K562 (cell line): Measurements from ENCODE around the gene ILDR1. TPM values are rescaled to one million over a fixed set of nuclear protein-coding genes. Genes with fewer than 3 reads are reported as not detected.

Experiments
- ATAC-seq: fragments of 200-7000 bp; cut with Tn5 transposase; 3 replicates; pipeline ENCODE4 v1.9.1; 2020; ENCODE audit warnings: moderate library complexity
- BruUV-seq: library from RNA; stranded (reverse); fragments of 400-500 nt; replicated peaks from 2 replicates; lab custom pipeline; 2021; lab: Mats Ljungman, UMichigan
- CTCF ChIA-PET: fragments of 300-600 bp; formaldehyde crosslinking; extraction: SDS; loops from one replicate; lab custom pipeline; 2021; ENCODE audit warnings: low intra/inter-chr PET ratio; lab: Yijun Ruan, JAX
- POLR2A ChIA-PET: fragments of 300-600, 350-650 bp; sonication (Branson Sonifier 250); formaldehyde crosslinking; extraction: SDS; loops from one replicate; lab custom pipeline; 2021; ENCODE audit warnings: antibody characterized with exemption, inconsistent platforms; lab: Yijun Ruan, JAX
- DNase-seq, 4 experiments: peaks; one replicate each; pipeline versions ENCODE4 v3.0.0 to v3.0.0-alpha.2; 2011 to 2018; ENCODE audit warnings: low spot score in 3 of 4, mixed read lengths in 3 of 4; ENCODE audit errors: extremely low read depth in 1 of 4
- FAIRE-seq: peaks from 2 replicates; lab custom pipeline; 2011; peaks lifted over from hg19 to GRCh38; lab: Jason Lieb, UNC
- H2AFZ ChIP-seq: 2 replicates; pipeline ENCODE4 v1.6.0; 2011; ENCODE audit warnings: low read depth, low read length, control low read depth, inconsistent platforms
- H3K27ac ChIP-seq: fragments of 200-600 bp; 3 replicates; pipeline ENCODE4 v1.8.0; 2011; ENCODE audit warnings: low read depth, mild to moderate bottlenecking, control low read depth, inconsistent platforms, low read length, moderate library complexity, mixed read lengths; ENCODE audit errors: extremely low read depth
- H3K27me3 ChIP-seq, 2 experiments: fragments of 300-600 bp in 1 of 2; 2 replicates in 1 of 2; 3 replicates in 1 of 2; pipeline versions ENCODE4 v1.6.0 to v1.8.0; 2011; ENCODE audit warnings: inconsistent platforms in 2 of 2, low read length in 2 of 2, mild to moderate bottlenecking in 1 of 2, mixed read lengths in 1 of 2, moderate library complexity in 1 of 2; ENCODE audit not compliant: control insufficient read depth in 2 of 2, insufficient read depth in 2 of 2
- H3K36me3 ChIP-seq: fragments of 300-600 bp; 3 replicates; pipeline ENCODE4 v1.8.0; 2011; ENCODE audit warnings: mild to moderate bottlenecking, low read length, inconsistent platforms; ENCODE audit not compliant: control insufficient read depth, insufficient read depth
- H3K4me1 ChIP-seq, 2 experiments: fragments of 200-600 bp in 1 of 2; replicated peaks in 1 of 2; 2 replicates in 1 of 2; 3 replicates in 1 of 2; pipeline versions ENCODE4 v1.5.1 to v1.8.0; 2011; ENCODE audit warnings: inconsistent platforms in 2 of 2, low read length in 2 of 2, mild to moderate bottlenecking in 1 of 2, mixed read lengths in 1 of 2, moderate library complexity in 1 of 2; ENCODE audit not compliant: control insufficient read depth in 2 of 2, insufficient read depth in 2 of 2
- H3K4me2 ChIP-seq: 2 replicates; pipeline ENCODE4 v1.6.1; 2011; ENCODE audit warnings: low read length, control low read depth, inconsistent platforms, mixed read lengths; ENCODE audit not compliant: insufficient read depth
- H3K4me3 ChIP-seq: fragments of 200-600 bp; sonication (generic), shearing (Covaris generic); 2 replicates; pipeline ENCODE4 v1.5.1; 2016; ENCODE audit warnings: control low read depth, inconsistent platforms
- H3K79me2 ChIP-seq: fragments of 200-600 bp; 3 replicates; pipeline ENCODE4 v1.8.0; 2011; ENCODE audit warnings: low read length, inconsistent platforms; ENCODE audit not compliant: control insufficient read depth, insufficient read depth
- H3K9ac ChIP-seq, 2 experiments: 2 replicates each; pipeline versions ENCODE4 v1.6.0 to v1.6.1; 2011; ENCODE audit warnings: low read depth in 2 of 2, low read length in 2 of 2, control low read depth in 1 of 2, inconsistent platforms in 1 of 2, mild to moderate bottlenecking in 1 of 2, mixed read lengths in 1 of 2; ENCODE audit not compliant: insufficient read depth in 1 of 2
- H3K9me1 ChIP-seq: one replicate; pipeline ENCODE4 v1.6.0; 2011; ENCODE audit warnings: inconsistent platforms, mild to moderate bottlenecking, low read length, moderate library complexity; ENCODE audit not compliant: control insufficient read depth, insufficient read depth
- H3K9me3 ChIP-seq: replicated peaks from 2 replicates; pipeline ENCODE4 v1.5.1; 2011; ENCODE audit warnings: low read depth, low read length, inconsistent platforms; ENCODE audit not compliant: control insufficient read depth, insufficient read depth
- H4K20me1 ChIP-seq: replicated peaks from 2 replicates; pipeline ENCODE4 v1.6.1; 2011; ENCODE audit warnings: low read length, inconsistent platforms, mixed read lengths; ENCODE audit not compliant: control insufficient read depth, insufficient read depth
- ATF1 ChIP-seq, 2 experiments: fragments of 450-650 bp in 1 of 2; IDR thresholded peaks; 2 replicates each; pipeline ENCODE4 v1.6.1; 2016; ENCODE audit warnings: missing compliant biosample characterization in 1 of 2, missing genetic modification characterization in 1 of 2
- BACH1 ChIP-seq: fragments of 200-800 bp; sonication (Bioruptor generic); IDR thresholded peaks from 2 replicates; pipeline ENCODE4 v1.6.1; 2016; ENCODE audit warnings: missing genetic modification characterization, missing compliant biosample characterization
- BHLHE40 ChIP-seq: IDR thresholded peaks from 2 replicates; pipeline ENCODE4 v1.6.1; 2011; ENCODE audit warnings: low read length, improper control_type of control experiment
- CCAR2 ChIP-seq: fragments of 200-400 bp; formaldehyde crosslinking; IDR thresholded peaks from 2 replicates; pipeline ENCODE4 v1.6.1; 2017; ENCODE audit warnings: mild to moderate bottlenecking, low read depth, low read length
- ETS2 ChIP-seq: IDR thresholded peaks from 2 replicates; pipeline ENCODE4 v1.6.1; 2016; ENCODE audit warnings: borderline replicate concordance, missing genetic modification characterization, mild to moderate bottlenecking, moderate library complexity, missing compliant biosample characterization; ENCODE audit not compliant: poor library complexity, severe bottlenecking
- FOXJ2 ChIP-seq: fragments of 200-800 bp; sonication (Bioruptor generic); IDR thresholded peaks from 2 replicates; pipeline ENCODE4 v1.6.1; 2016; ENCODE audit warnings: missing genetic modification characterization, missing compliant biosample characterization
- HNRNPH1 ChIP-seq: fragments of 200-400 bp; formaldehyde crosslinking; optimal IDR thresholded peaks from 2 replicates; pipeline ENCODE3; 2017; ENCODE audit warnings: low read depth, mild to moderate bottlenecking, low read length, moderate library complexity
- MED1 ChIP-seq: sonication (generic); formaldehyde crosslinking; IDR thresholded peaks from 2 replicates; pipeline ENCODE4 v1.8.1; 2023; ENCODE audit warnings: missing genetic modification reagents, borderline replicate concordance
- NR2C2 ChIP-seq, 2 experiments: fragments of 200-800 bp in 1 of 2; sonication (Bioruptor generic) in 1 of 2; sonication (generic) in 1 of 2; formaldehyde crosslinking in 1 of 2; IDR thresholded peaks; 2 replicates each; pipeline versions ENCODE4 v1.6.1 to v1.8.0; 2016 to 2022; ENCODE audit warnings: mild to moderate bottlenecking in 1 of 2, missing compliant biosample characterization in 1 of 2, missing genetic modification characterization in 1 of 2, missing genetic modification reagents in 1 of 2
- SLC30A9 ChIP-seq: fragments of 250-450 bp; sonication (Bioruptor Pico); IDR thresholded peaks from 2 replicates; pipeline ENCODE4 v1.8.0; 2022; ENCODE audit warnings: mild to moderate bottlenecking, moderate library complexity
- SMARCE1 ChIP-seq: fragments of 450-650 bp; IDR thresholded peaks from 2 replicates; pipeline ENCODE4 v1.7.1; 2016; ENCODE audit warnings: mild to moderate bottlenecking
- ZNF644 ChIP-seq: fragments of 200-800 bp; sonication (Bioruptor generic); IDR thresholded peaks from 2 replicates; pipeline ENCODE4 v1.6.1; 2016; ENCODE audit warnings: low read depth, missing genetic modification characterization, missing compliant biosample characterization
- in situ Hi-C: fragments of 300-500 bp; cut with MboI; formaldehyde crosslinking; loops from 4 replicates; pipeline ENCODE4 v1.15.0; 2018; ENCODE audit warnings: inconsistent platforms, mixed read lengths
- intact Hi-C: fragments of 100-400 bp; cut with micrococcal nuclease; formaldehyde crosslinking; loops from 2 replicates; pipeline ENCODE4 v1.14.2; 2022
- polyA plus RNA-seq, 8 experiments: library from polyadenylated mRNA; depleted of rRNA in 4 of 8; stranded (reverse) in 5 of 8; unstranded in 3 of 8; fragments of >200 nt; fragmentation: Nextera tagmentation in 2 of 8; fragmentation: Illumina TruSeq in 1 of 8; extraction: Ambion mirVana in 2 of 8; extraction: Trizol in 1 of 8; gene quantifications; 2 replicates each; pipeline versions ENCODE4 v1.2.1 to v1.2.3, GENCODE V29; 2011 to 2014; ENCODE audit warnings: inconsistent platforms in 1 of 8, missing spikeins in 1 of 8
- total RNA-seq, 7 experiments: library from RNA; depleted of rRNA in 6 of 7; stranded (reverse); fragments of >200 nt in 6 of 7; fragmentation: Illumina TruSeq in 2 of 7; extraction: Trizol in 2 of 7; gene quantifications; 2 replicates each; pipeline versions ENCODE4 v1.2.1 to v1.2.3, GENCODE V29; 2011 to 2021; ENCODE audit warnings: low replicate concordance in 1 of 7
- TF ChIP-seq, protein P1 (sequence below): fragments of 250-450 bp; sonication (Bioruptor Pico); IDR thresholded peaks from 2 replicates; pipeline ENCODE4 v1.8.0; 2022; ENCODE audit warnings: inconsistent platforms
- TF ChIP-seq, protein P2 (sequence below), 2 experiments: IDR thresholded peaks; 2 replicates each; pipeline ENCODE4 v1.6.1; 2012; ENCODE audit warnings: improper control_type of control experiment in 2 of 2, low read depth in 2 of 2, low read length in 2 of 2, borderline replicate concordance in 1 of 2

Gene ILDR1
- total and polyA plus RNA-seq, 9 of the 15 experiments (the other 6 are each of a cell fraction or from before 2014, with no cell fraction given): 0.04 TPM; not detected in 8

DNA sequence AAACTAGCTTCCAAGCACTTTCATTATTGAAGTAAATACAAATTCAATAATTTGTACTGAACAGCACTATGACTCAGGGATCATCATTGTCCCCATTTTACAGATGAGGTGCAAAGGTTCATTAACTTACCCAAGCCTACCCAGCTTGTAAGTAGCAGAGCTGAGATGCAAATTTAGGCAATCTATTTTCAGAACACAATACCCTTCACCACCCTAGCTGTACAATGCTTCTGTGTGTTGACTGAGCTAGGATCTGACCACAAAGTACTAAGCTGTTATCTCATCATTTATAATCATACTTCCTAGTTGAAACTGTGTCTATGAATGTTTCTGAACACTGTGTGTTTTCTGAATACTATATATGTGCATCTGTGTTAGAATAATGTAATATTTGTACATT is 3.2 kb upstream of the ILDR1 start:
- no peak for FAIRE-seq
- no peak for ATAC-seq
- H3K27ac ChIP-seq: no peak overlapping the region

More for the DNA sequence above, 3.2 kb upstream of the ILDR1 start:
- intact Hi-C loops (no loop called here), in situ Hi-C loops (no loop called here)
- CTCF ChIA-PET: no interaction called here
- no peak for DNase-seq
- Histone ChIP-seq H3K27me3 (peaks cover 0 to 7% of the 10 kb centered on the region in 2 experiments; a peak in 1 of 5 replicates), H3K9ac (no peak overlapping the region), H3K79me2 (no peaks in the 10 kb centered on the region), H4K20me1 (no peaks in the 10 kb centered on the region), H3K4me2 (no peak overlapping the region), H3K36me3 (no peaks in the 10 kb centered on the region), H2AFZ (no peak overlapping the region), H3K9me3 (no peaks in the 10 kb centered on the region), H3K9me1 (no peaks in the 10 kb centered on the region), H3K4me1 (peaks cover 0 to 7% of the 10 kb centered on the region in 2 experiments; a peak in 2 of 5 replicates), H3K4me3 (no peak overlapping the region)
- no TSS peak for BruUV-seq
- no peak for TF ChIP-seq ATF1 (CRISPR knock-in tag; IDR thresholded peaks at IDR 0.05)
- no peak for TF ChIP-seq ATF1 (tag; IDR thresholded peaks at IDR 0.05)
- no peak for TF ChIP-seq CCAR2
- no peak for TF ChIP-seq SMARCE1
- TF ChIP-seq BACH1: no peak
- no peak for TF ChIP-seq FOXJ2 (tag)
- no peak for TF ChIP-seq SLC30A9 (CRISPR knock-in tag)
- no peak for TF ChIP-seq BHLHE40
- no peak for TF ChIP-seq NR2C2 (CRISPR knock-in tag; IDR thresholded peaks at IDR 0.05)
- no peak for TF ChIP-seq NR2C2 (tag; IDR thresholded peaks at IDR 0.05)
- TF ChIP-seq, protein P1, sequence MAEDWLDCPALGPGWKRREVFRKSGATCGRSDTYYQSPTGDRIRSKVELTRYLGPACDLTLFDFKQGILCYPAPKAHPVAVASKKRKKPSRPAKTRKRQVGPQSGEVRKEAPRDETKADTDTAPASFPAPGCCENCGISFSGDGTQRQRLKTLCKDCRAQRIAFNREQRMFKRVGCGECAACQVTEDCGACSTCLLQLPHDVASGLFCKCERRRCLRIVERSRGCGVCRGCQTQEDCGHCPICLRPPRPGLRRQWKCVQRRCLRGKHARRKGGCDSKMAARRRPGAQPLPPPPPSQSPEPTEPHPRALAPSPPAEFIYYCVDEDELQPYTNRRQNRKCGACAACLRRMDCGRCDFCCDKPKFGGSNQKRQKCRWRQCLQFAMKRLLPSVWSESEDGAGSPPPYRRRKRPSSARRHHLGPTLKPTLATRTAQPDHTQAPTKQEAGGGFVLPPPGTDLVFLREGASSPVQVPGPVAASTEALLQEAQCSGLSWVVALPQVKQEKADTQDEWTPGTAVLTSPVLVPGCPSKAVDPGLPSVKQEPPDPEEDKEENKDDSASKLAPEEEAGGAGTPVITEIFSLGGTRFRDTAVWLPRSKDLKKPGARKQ (CRISPR knock-in tag): no peak
- TF ChIP-seq HNRNPH1: no peak
- TF ChIP-seq, protein P2, sequence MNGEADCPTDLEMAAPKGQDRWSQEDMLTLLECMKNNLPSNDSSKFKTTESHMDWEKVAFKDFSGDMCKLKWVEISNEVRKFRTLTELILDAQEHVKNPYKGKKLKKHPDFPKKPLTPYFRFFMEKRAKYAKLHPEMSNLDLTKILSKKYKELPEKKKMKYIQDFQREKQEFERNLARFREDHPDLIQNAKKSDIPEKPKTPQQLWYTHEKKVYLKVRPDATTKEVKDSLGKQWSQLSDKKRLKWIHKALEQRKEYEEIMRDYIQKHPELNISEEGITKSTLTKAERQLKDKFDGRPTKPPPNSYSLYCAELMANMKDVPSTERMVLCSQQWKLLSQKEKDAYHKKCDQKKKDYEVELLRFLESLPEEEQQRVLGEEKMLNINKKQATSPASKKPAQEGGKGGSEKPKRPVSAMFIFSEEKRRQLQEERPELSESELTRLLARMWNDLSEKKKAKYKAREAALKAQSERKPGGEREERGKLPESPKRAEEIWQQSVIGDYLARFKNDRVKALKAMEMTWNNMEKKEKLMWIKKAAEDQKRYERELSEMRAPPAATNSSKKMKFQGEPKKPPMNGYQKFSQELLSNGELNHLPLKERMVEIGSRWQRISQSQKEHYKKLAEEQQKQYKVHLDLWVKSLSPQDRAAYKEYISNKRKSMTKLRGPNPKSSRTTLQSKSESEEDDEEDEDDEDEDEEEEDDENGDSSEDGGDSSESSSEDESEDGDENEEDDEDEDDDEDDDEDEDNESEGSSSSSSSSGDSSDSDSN (IDR thresholded peaks at IDR 0.05; ENCODE audit: borderline replicate concordance in 1 of 2, low read depth in 2 of 2, low read length in 2 of 2): no peak
- TF ChIP-seq MED1 (CRISPR knock-in tag): no peak
- no peak for TF ChIP-seq ZNF644 (tag)
- TF ChIP-seq ETS2 (tag): no peak
- POLR2A ChIA-PET: no interaction called here
